KMS-11 (cell line): ENCODE measurements around the gene CX3CR1.

ENCODE experiments used
- H2AFZ ChIP-seq: fragments of 200-600 bp; sonication (generic); 2 replicates; pipeline ENCODE4 v1.6.1; 2016; ENCODE audit warnings: antibody characterized with exemption, mixed run types, low read depth
- H3K27ac ChIP-seq: fragments of 200-600 bp; sonication (generic); 2 replicates; pipeline ENCODE4 v1.6.1; 2016; ENCODE audit warnings: mild to moderate bottlenecking, mixed run types
- H3K27me3 ChIP-seq: fragments of 200-600 bp; sonication (generic); 2 replicates; pipeline ENCODE4 v1.6.1; 2017; ENCODE audit warnings: mild to moderate bottlenecking, low read depth, mixed run types, moderate library complexity; ENCODE audit not compliant: insufficient read depth
- H3K36me3 ChIP-seq: fragments of 200-600 bp; sonication (generic); 2 replicates; pipeline ENCODE4 v1.6.1; 2017; ENCODE audit warnings: mild to moderate bottlenecking, mixed run types; ENCODE audit not compliant: insufficient read depth
- H3K4me1 ChIP-seq: fragments of 200-600 bp; sonication (generic); 2 replicates; pipeline ENCODE4 v1.6.1; 2016; ENCODE audit warnings: mild to moderate bottlenecking, low read depth, mixed run types; ENCODE audit not compliant: poor library complexity, severe bottlenecking
- H3K4me2 ChIP-seq: fragments of 200-600 bp; sonication (generic); 2 replicates; pipeline ENCODE4 v1.7.0; 2016; ENCODE audit warnings: mild to moderate bottlenecking, mixed run types
- H3K4me3 ChIP-seq: fragments of 200-600 bp; sonication (generic); IDR thresholded peaks from 2 replicates; pipeline ENCODE4 v1.6.1; 2017; ENCODE audit warnings: low read depth, low read length, mixed read lengths; ENCODE audit not compliant: insufficient read depth
- H3K79me2 ChIP-seq: fragments of 200-600 bp; sonication (generic); 2 replicates; pipeline ENCODE4 v1.6.1; 2016; ENCODE audit warnings: low read depth, mixed run types; ENCODE audit not compliant: insufficient read depth
- H3K9ac ChIP-seq: fragments of 200-600 bp; sonication (generic); 2 replicates; pipeline ENCODE4 v1.6.1; 2016; ENCODE audit warnings: mild to moderate bottlenecking, mixed run types
- H4K20me1 ChIP-seq: fragments of 200-600 bp; sonication (generic); 2 replicates; pipeline ENCODE4 v1.6.1; 2016; ENCODE audit warnings: mild to moderate bottlenecking, mixed run types; ENCODE audit not compliant: insufficient read depth
- CTCF ChIP-seq: fragments of 200-600 bp; sonication (generic); conservative IDR thresholded peaks from 2 replicates; pipeline ENCODE4 v1.6.1; 2017; ENCODE audit warnings: low read depth, mild to moderate bottlenecking, antibody characterized with exemption, low read length, moderate library complexity, mixed read lengths

CX3CR1 gene

GRCh38 chr3:39254806-39255449 lies 24.9 kb downstream of the CX3CR1 start:
- H3K4me3 ChIP-seq, result no peak overlapping the region
- no peak overlapping the region for H3K4me2 ChIP-seq
- no peaks in the 10 kb centered on the region for H4K20me1 ChIP-seq
- H3K4me1 ChIP-seq, result peaks cover 5% of the 10 kb centered on the region
- no peak overlapping the region for H3K27ac ChIP-seq
- H3K36me3 ChIP-seq, result no peaks in the 10 kb centered on the region
- H3K79me2 ChIP-seq, result no peaks in the 10 kb centered on the region
- no peak for TF ChIP-seq CTCF
- no peak overlapping the region for H3K9ac ChIP-seq
- no peaks in the 10 kb centered on the region for H3K27me3 ChIP-seq
- no peak overlapping the region for H2AFZ ChIP-seq

- no peaks in the 10 kb centered on the region for H3K36me3 ChIP-seq
- TF ChIP-seq CTCF, result no peak
- H3K4me3 ChIP-seq, result no peak overlapping the region
- no peaks in the 10 kb centered on the region for H3K27me3 ChIP-seq
- no peak overlapping the region for H3K9ac ChIP-seq
- H2AFZ ChIP-seq, result no peak overlapping the region
- no peaks in the 10 kb centered on the region for H3K4me1 ChIP-seq
- no peak overlapping the region for H3K4me2 ChIP-seq
- no peaks in the 10 kb centered on the region for H4K20me1 ChIP-seq
- no peak overlapping the region for H3K27ac ChIP-seq
- H3K79me2 ChIP-seq, result no peaks in the 10 kb centered on the region
Measured at GRCh38 chr3:39251576-39251975, 28.3 kb downstream of the CX3CR1 start.

- H3K9ac ChIP-seq, result no peak overlapping the region
- no peaks in the 10 kb centered on the region for H3K36me3 ChIP-seq
- H3K4me3 ChIP-seq, result no peak overlapping the region
- no peaks in the 10 kb centered on the region for H3K4me1 ChIP-seq
- H3K27ac ChIP-seq, result no peak overlapping the region
- no peak overlapping the region for H2AFZ ChIP-seq
- H3K4me2 ChIP-seq, result no peak overlapping the region
- H4K20me1 ChIP-seq, result no peaks in the 10 kb centered on the region
- no peak for TF ChIP-seq CTCF
- no peaks in the 10 kb centered on the region for H3K27me3 ChIP-seq
- H3K79me2 ChIP-seq, result no peaks in the 10 kb centered on the region
Measured at GRCh38 chr3:39250116-39250747, 29.6 kb downstream of the CX3CR1 start.

GRCh38 chr3:39249453-39250115 lies 30.3 kb downstream of the CX3CR1 start:
- no peaks in the 10 kb centered on the region for H4K20me1 ChIP-seq
- no peaks in the 10 kb centered on the region for H3K27me3 ChIP-seq
- no peak overlapping the region for H3K27ac ChIP-seq
- H3K4me2 ChIP-seq, result no peak overlapping the region
- no peak for TF ChIP-seq CTCF
- no peaks in the 10 kb centered on the region for H3K79me2 ChIP-seq
- H3K9ac ChIP-seq, result no peak overlapping the region
- no peaks in the 10 kb centered on the region for H3K36me3 ChIP-seq
- H2AFZ ChIP-seq, result no peak overlapping the region
- H3K4me1 ChIP-seq, result no peaks in the 10 kb centered on the region
- H3K4me3 ChIP-seq, result no peak overlapping the region
